NB4 (cell line): ENCODE data around the gene CNKSR1.

Source experiments
- DNase-seq: peaks from one replicate; pipeline ENCODE4 v3.0.0; 2010; ENCODE audit warnings: low read depth
- H3K4me3 ChIP-seq: one replicate; pipeline ENCODE4 v1.5.1; 2011; ENCODE audit warnings: mild to moderate bottlenecking, low read depth, low read length, moderate library complexity
- CTCF ChIP-seq: IDR thresholded peaks from one replicate; pipeline ENCODE4 v1.5.1; 2012; ENCODE audit warnings: low read depth, low read length
- MAX ChIP-seq: IDR thresholded peaks from 2 replicates; pipeline ENCODE4 v1.6.1; 2011; ENCODE audit warnings: low read depth, low read length
- MYC ChIP-seq: IDR thresholded peaks from 2 replicates; pipeline ENCODE4 v1.6.1; 2011; ENCODE audit warnings: low read depth, low read length
- POLR2A ChIP-seq: IDR thresholded peaks from 2 replicates; pipeline ENCODE4 v1.6.1; 2011; ENCODE audit warnings: mild to moderate bottlenecking; ENCODE audit not compliant: insufficient read length; ENCODE audit errors: extremely low read depth

CNKSR1 gene

GRCh38 chr1:26175346-26175745 lies 1.9 kb upstream of the CNKSR1 start:
- no peak for DNase-seq
- TF ChIP-seq CTCF: no peak
- TF ChIP-seq POLR2A: no peak
- TF ChIP-seq MYC: no peak
- no peak for TF ChIP-seq MAX
- H3K4me3 ChIP-seq: no peak overlapping the region

GRCh38 chr1:26180010-26180506 lies 2.8 kb downstream of the CNKSR1 start:
- no peak for DNase-seq
- H3K4me3 ChIP-seq: no peak overlapping the region
- TF ChIP-seq MAX (no peak), MYC (no peak), POLR2A (no peak), CTCF (no peak)

- TF ChIP-seq POLR2A (no peak), CTCF (no peak), MYC (no peak), MAX (no peak)
- H3K4me3 ChIP-seq: no peak overlapping the region
- DNase-seq: no peak
Measured at GRCh38 chr1:26181586-26182382, 4.5 kb downstream of the CNKSR1 start.

- DNase-seq: no peak
- no peak for TF ChIP-seq POLR2A
- no peak for TF ChIP-seq MAX
- no peak for TF ChIP-seq MYC
- no peak for TF ChIP-seq CTCF
- H3K4me3 ChIP-seq: no peak overlapping the region
Measured at GRCh38 chr1:26182383-26182696, 5.0 kb downstream of the CNKSR1 start.

GRCh38 chr1:26184086-26184485 lies 6.8 kb downstream of the CNKSR1 start:
- no peak overlapping the region for H3K4me3 ChIP-seq
- TF ChIP-seq MAX (no peak), POLR2A (no peak), CTCF (no peak), MYC (no peak)
- DNase-seq: no peak
